Karpas-422 (cell line): Measurements from ENCODE around the gene RHOG. TPM values are rescaled to one million over a fixed set of nuclear protein-coding genes. Genes with fewer than 3 reads are reported as not detected.
"Not testable (repeated sequence)": the region's sequence is repeated elsewhere in the genome, so short reads cannot be mapped to it uniquely, and the experiment has no call there.

Experiments
- DNase-seq: peaks from one replicate; pipeline ENCODE4 v3.0.0-alpha.2; 2015
- H2AFZ ChIP-seq: fragments of 200-600 bp; sonication (generic); 2 replicates; pipeline ENCODE4 v1.6.1; 2014; ENCODE audit warnings: antibody characterized with exemption, low read length, mixed read lengths
- H3K27ac ChIP-seq: fragments of 200-600 bp; sonication (generic); 2 replicates; pipeline ENCODE4 v1.5.1; 2014; ENCODE audit warnings: mild to moderate bottlenecking, low read length, moderate library complexity
- H3K27me3 ChIP-seq: fragments of 200-600 bp; sonication (generic); 2 replicates; pipeline ENCODE4 v1.6.1; 2014; ENCODE audit warnings: low read length, mixed read lengths
- H3K36me3 ChIP-seq: fragments of 200-600 bp; sonication (generic); 2 replicates; pipeline ENCODE4 v1.6.1; 2014; ENCODE audit warnings: low read length, mixed read lengths; ENCODE audit not compliant: insufficient read depth
- H3K4me1 ChIP-seq: fragments of 200-600 bp; sonication (generic); 2 replicates; pipeline ENCODE4 v1.6.1; 2014; ENCODE audit warnings: mild to moderate bottlenecking, low read length, mixed read lengths
- H3K4me2 ChIP-seq: fragments of 200-600 bp; sonication (generic); 2 replicates; pipeline ENCODE4 v1.6.1; 2014; ENCODE audit warnings: low read length, low read depth, mild to moderate bottlenecking; ENCODE audit not compliant: poor library complexity, severe bottlenecking
- H3K4me3 ChIP-seq: fragments of 200-600 bp; sonication (generic); 2 replicates; pipeline ENCODE4 v1.5.1; 2014; ENCODE audit warnings: mild to moderate bottlenecking, antibody characterized with exemption, low read length, mixed read lengths
- H3K79me2 ChIP-seq: fragments of 200-600 bp; sonication (generic); 2 replicates; pipeline ENCODE4 v1.6.1; 2014; ENCODE audit warnings: mild to moderate bottlenecking, low read length, mixed read lengths
- H3K9ac ChIP-seq: fragments of 200-600 bp; sonication (generic); 2 replicates; pipeline ENCODE4 v1.6.0; 2014; ENCODE audit warnings: low read length
- H3K9me2 ChIP-seq: fragments of 200-600 bp; sonication (generic), shearing (Covaris generic); replicated peaks from 2 replicates; pipeline ENCODE4 v1.6.0; 2014; ENCODE audit warnings: mild to moderate bottlenecking, low read length, moderate library complexity; ENCODE audit not compliant: insufficient read depth
- H3K9me3 ChIP-seq: fragments of 300-700, 200-600 bp; sonication (generic); 2 replicates; pipeline ENCODE4 v1.6.1; 2014; ENCODE audit warnings: low read length, mixed read lengths
- H4K20me1 ChIP-seq: fragments of 200-600 bp; sonication (generic); 2 replicates; pipeline ENCODE4 v1.6.1; 2014; ENCODE audit warnings: mild to moderate bottlenecking, antibody characterized with exemption, low read length, low read depth; ENCODE audit not compliant: insufficient read depth
- total RNA-seq: library from RNA; depleted of rRNA; stranded (reverse); fragments of >200 nt; shearing (Covaris generic); gene quantifications from 2 replicates; pipeline ENCODE4 v1.2.3, GENCODE V29; 2014; ENCODE audit warnings: low replicate concordance

Gene RHOG
- total RNA-seq, 1 experiment from 2014 or later: 68.5 TPM

GRCh38 chr11:3866206-3866605 is 25.4 kb upstream of the RHOG start:
- no peak overlapping the region for H3K4me3 ChIP-seq
- H3K4me2 ChIP-seq: no peak overlapping the region
- H3K4me1 ChIP-seq: peaks cover 16% of the 10 kb centered on the region
- H3K9ac ChIP-seq: no peak overlapping the region
- no peaks in the 10 kb centered on the region for H3K9me3 ChIP-seq
- no peaks in the 10 kb centered on the region for H3K79me2 ChIP-seq
- peaks cover 11% of the 10 kb centered on the region; the same call in 1 of the 2 replicates for H4K20me1 ChIP-seq
- no peak overlapping the region for H3K27ac ChIP-seq
- no peaks in the 10 kb centered on the region for H3K36me3 ChIP-seq
- DNase-seq: no peak
- H3K27me3 ChIP-seq: no peaks in the 10 kb centered on the region
- H3K9me2 ChIP-seq: no peaks in the 10 kb centered on the region
- H2AFZ ChIP-seq: no peak overlapping the region

DNA sequence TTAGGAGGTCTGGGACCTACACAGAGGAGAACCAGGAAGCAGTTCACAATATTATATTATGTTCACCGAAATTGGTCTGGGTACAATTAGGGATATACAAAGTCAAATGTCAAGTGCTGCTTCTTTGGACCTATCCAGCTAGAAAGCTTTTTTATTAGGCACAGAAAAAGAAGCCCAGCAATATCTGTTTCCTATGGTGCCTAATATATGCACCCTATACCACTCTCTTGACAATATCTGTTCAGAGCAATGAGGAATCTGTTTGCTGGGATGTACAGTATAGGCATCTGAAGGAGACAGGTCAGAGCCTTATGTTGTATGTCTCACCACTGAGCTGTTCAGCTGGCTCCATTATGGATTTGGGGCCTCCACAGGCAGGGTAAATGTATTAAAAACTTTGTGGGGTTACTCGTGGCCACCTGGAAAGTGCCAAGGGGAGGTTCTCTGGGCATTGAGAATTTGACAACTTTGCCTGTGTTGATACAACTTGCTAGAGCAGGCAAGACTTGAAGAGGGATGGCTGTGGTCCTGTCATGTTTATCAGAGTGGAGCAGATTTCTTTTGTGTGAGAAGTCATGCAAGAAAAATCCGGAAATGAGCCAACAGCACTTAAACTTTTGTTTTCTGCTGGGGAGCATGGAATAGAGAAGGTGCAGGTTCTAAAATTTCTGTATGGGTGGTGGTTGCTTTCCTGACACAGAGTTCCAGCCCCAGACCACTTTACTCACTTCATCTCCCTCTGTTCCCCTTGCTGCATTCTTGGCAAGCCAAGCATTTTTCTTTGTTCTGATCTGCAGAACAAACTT is 24.8 kb upstream of the RHOG start:
- H3K9me3 ChIP-seq: no peaks in the 10 kb centered on the region
- H3K27me3 ChIP-seq: no peaks in the 10 kb centered on the region
- H3K4me3 ChIP-seq: no peak overlapping the region
- no peak for DNase-seq
- H3K4me1 ChIP-seq: peaks cover 19% of the 10 kb centered on the region
- H3K27ac ChIP-seq: no peak overlapping the region
- H2AFZ ChIP-seq: no peak overlapping the region
- H3K9ac ChIP-seq: no peak overlapping the region
- peaks cover 9% of the 10 kb centered on the region; the same call in 1 of the 2 replicates for H4K20me1 ChIP-seq
- no peaks in the 10 kb centered on the region for H3K9me2 ChIP-seq
- no peak overlapping the region for H3K4me2 ChIP-seq
- H3K79me2 ChIP-seq: no peaks in the 10 kb centered on the region
- H3K36me3 ChIP-seq: no peaks in the 10 kb centered on the region

GRCh38 chr11:3861683-3862082 is 20.9 kb upstream of the RHOG start:
- Histone ChIP-seq H4K20me1 (0 out of 2 replicates have a peak, but pooled peaks cover 5% of the 10 kb centered on the region), H3K4me2 (no peak overlapping the region), H3K4me3 (no peak overlapping the region)

GRCh38 chr11:3860898-3861393 is 20.2 kb upstream of the RHOG start:
- H4K20me1 ChIP-seq, H3K4me2 ChIP-seq, H3K79me2 ChIP-seq, H2AFZ ChIP-seq, DNase-seq, H3K27me3 ChIP-seq, H3K27ac ChIP-seq, H3K9me2 ChIP-seq, H3K9ac ChIP-seq, H3K36me3 ChIP-seq, H3K9me3 ChIP-seq, H3K4me3 ChIP-seq: not testable (repeated sequence)
- peaks cover 42% of the 10 kb centered on the region for H3K4me1 ChIP-seq

More at GRCh38 chr11:3861683-3862082, 20.9 kb upstream of the RHOG start:
- DNase-seq: no peak
- no peak overlapping the region for H2AFZ ChIP-seq
- no peaks in the 10 kb centered on the region for H3K79me2 ChIP-seq
- no peaks in the 10 kb centered on the region for H3K9me3 ChIP-seq
- H3K36me3 ChIP-seq: no peaks in the 10 kb centered on the region
- H3K27me3 ChIP-seq: no peaks in the 10 kb centered on the region
- peaks cover 38% of the 10 kb centered on the region for H3K4me1 ChIP-seq
- no peak overlapping the region for H3K27ac ChIP-seq
- no peak overlapping the region for H3K9ac ChIP-seq
- H3K9me2 ChIP-seq: no peaks in the 10 kb centered on the region

- Histone ChIP-seq H3K4me3 (no peak overlapping the region), H3K27me3 (no peaks in the 10 kb centered on the region), H3K79me2 (no peaks in the 10 kb centered on the region), H3K9ac (no peak overlapping the region), H3K9me2 (no peaks in the 10 kb centered on the region), H2AFZ (no peak overlapping the region), H3K27ac (no peak overlapping the region), H3K9me3 (no peaks in the 10 kb centered on the region), H3K4me1 (peaks cover 41% of the 10 kb centered on the region), H4K20me1 (0 out of 2 replicates have a peak, but pooled peaks cover 5% of the 10 kb centered on the region), H3K4me2 (no peak overlapping the region), H3K36me3 (no peaks in the 10 kb centered on the region)
- no peak for DNase-seq
Measured at GRCh38 chr11:3860375-3860774, 19.6 kb upstream of the RHOG start.

- no peaks in the 10 kb centered on the region for H4K20me1 ChIP-seq
- no peaks in the 10 kb centered on the region for H3K9me2 ChIP-seq
- peak overlapping the region; percentile 7; the same call in 1 of the 2 replicates for H3K4me3 ChIP-seq
- no peaks in the 10 kb centered on the region for H3K9me3 ChIP-seq
- no peak overlapping the region for H3K9ac ChIP-seq
- peak overlapping the region; percentile 29 for H3K4me2 ChIP-seq
- no peaks in the 10 kb centered on the region for H3K79me2 ChIP-seq
- no peaks in the 10 kb centered on the region for H3K36me3 ChIP-seq
- H2AFZ ChIP-seq: no peak overlapping the region
- H3K27me3 ChIP-seq: no peaks in the 10 kb centered on the region
- peaks cover 42% of the 10 kb centered on the region for H3K4me1 ChIP-seq
- H3K27ac ChIP-seq: no peak overlapping the region
- peak; percentile 65 for DNase-seq
Measured at GRCh38 chr11:3859373-3859881, 18.7 kb upstream of the RHOG start.

DNA sequence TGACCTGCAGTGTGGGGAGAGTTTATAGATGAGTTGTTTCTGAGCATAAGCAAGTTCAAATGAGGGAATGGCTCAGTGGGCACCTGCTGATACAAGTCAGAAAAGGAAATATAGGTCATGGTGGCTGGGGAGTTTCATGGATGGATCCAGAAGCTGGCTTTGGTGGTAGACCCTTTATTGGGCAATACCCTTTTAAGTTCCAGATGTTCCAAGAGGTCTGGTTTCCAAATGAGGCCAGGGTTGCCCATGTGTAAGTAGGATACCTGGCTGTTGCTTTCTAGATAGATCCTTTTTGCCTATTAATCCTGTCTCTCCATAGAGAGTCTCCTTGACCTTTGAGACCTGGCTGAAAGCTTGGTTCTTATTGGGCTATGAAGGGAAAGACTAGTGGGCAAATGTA is 16.9 kb upstream of the RHOG start:
- H3K36me3 ChIP-seq: no peaks in the 10 kb centered on the region
- H3K9me2 ChIP-seq: no peaks in the 10 kb centered on the region
- H3K4me3 ChIP-seq: no peak overlapping the region
- H3K27ac ChIP-seq: no peak overlapping the region
- no peaks in the 10 kb centered on the region for H3K79me2 ChIP-seq
- peaks cover 55% of the 10 kb centered on the region for H3K4me1 ChIP-seq
- no peaks in the 10 kb centered on the region for H3K9me3 ChIP-seq
- no peak overlapping the region for H3K9ac ChIP-seq
- no peak overlapping the region for H2AFZ ChIP-seq
- H3K4me2 ChIP-seq: no peak overlapping the region
- DNase-seq: no peak
- H3K27me3 ChIP-seq: no peaks in the 10 kb centered on the region
- H4K20me1 ChIP-seq: no peaks in the 10 kb centered on the region

GRCh38 chr11:3856856-3857553 is 16.2 kb upstream of the RHOG start:
- no peaks in the 10 kb centered on the region for H3K27me3 ChIP-seq
- H3K9ac ChIP-seq: no peak overlapping the region
- no peak for DNase-seq
- H3K36me3 ChIP-seq: no peaks in the 10 kb centered on the region
- H3K9me3 ChIP-seq: no peaks in the 10 kb centered on the region
- no peaks in the 10 kb centered on the region for H4K20me1 ChIP-seq
- H3K4me3 ChIP-seq: no peak overlapping the region
- peak overlapping the region; percentile 89 for H3K4me2 ChIP-seq
- no peak overlapping the region for H3K27ac ChIP-seq
- H3K9me2 ChIP-seq: no peaks in the 10 kb centered on the region
- peaks cover 55% of the 10 kb centered on the region for H3K4me1 ChIP-seq
- H3K79me2 ChIP-seq: no peaks in the 10 kb centered on the region
- H2AFZ ChIP-seq: no peak overlapping the region
